Measurements from ENCODE around the gene TMEM132E.
A peak's percentile ranks its signal among the peaks of the same experiment; 100 is the strongest.

The TMEM132E gene

DNA sequence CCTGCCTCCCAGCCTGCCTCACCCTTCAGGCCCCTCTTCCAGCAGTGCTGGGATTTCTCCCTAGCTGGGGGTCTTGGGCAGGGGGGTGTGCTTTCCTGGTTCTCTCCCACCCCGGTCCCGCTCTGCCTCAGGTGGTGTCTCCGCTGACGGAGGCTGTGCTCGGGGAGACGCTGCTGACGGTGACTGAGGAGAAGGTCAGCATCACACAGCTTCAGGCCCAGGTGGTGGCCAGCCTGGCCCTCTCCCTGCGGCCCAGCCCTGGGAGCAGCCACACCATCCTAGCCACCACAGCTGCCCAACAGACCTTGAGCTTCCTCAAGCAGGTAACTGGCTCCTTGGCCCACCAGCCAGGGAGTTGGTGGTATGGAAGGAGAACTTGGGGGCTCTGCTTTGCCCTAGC is 56.5 kb downstream of the TMEM132E start (continued):
- TF ChIP-seq ZFP30 (CRISPR knock-in tag; IDR thresholded peaks at IDR 0.05) (no peak), BACH2 (CRISPR knock-in tag; IDR thresholded peaks at IDR 0.05; ENCODE audit: borderline replicate concordance) (no peak)
- TF ChIP-seq, protein P1, sequence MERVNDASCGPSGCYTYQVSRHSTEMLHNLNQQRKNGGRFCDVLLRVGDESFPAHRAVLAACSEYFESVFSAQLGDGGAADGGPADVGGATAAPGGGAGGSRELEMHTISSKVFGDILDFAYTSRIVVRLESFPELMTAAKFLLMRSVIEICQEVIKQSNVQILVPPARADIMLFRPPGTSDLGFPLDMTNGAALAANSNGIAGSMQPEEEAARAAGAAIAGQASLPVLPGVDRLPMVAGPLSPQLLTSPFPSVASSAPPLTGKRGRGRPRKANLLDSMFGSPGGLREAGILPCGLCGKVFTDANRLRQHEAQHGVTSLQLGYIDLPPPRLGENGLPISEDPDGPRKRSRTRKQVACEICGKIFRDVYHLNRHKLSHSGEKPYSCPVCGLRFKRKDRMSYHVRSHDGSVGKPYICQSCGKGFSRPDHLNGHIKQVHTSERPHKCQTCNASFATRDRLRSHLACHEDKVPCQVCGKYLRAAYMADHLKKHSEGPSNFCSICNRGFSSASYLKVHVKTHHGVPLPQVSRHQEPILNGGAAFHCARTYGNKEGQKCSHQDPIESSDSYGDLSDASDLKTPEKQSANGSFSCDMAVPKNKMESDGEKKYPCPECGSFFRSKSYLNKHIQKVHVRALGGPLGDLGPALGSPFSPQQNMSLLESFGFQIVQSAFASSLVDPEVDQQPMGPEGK (CRISPR knock-in tag; IDR thresholded peaks at IDR 0.05; ENCODE audit: borderline replicate concordance) = no peak

DNA sequence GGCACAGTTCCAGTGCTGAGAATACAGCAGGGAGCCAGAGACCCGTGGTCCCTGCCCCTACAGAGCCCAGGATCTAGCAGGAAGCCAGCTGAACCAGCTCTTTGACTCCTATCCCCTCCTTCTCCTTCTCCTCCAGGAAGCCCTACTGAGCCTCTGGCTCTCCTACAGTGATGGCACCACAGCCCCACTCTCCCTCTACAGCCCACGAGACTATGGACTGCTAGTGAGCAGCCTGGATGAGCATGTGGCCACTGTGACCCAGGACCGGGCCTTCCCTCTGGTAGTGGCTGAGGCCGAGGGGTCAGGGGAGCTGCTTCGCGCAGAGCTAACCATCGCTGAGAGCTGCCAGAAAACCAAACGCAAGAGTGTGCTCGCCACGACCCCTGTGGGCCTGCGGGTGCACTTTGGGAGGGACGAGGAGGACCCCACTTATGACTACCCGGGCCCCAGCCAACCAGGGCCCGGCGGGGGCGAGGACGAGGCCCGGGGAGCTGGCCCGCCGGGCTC is 57.7 kb downstream of the TMEM132E start:
- ATAC-seq = no peak
- no peak for TF ChIP-seq TOX (CRISPR knock-in tag; IDR thresholded peaks at IDR 0.05; ENCODE audit: borderline replicate concordance)

- TF ChIP-seq OSR1 (CRISPR knock-in tag; IDR thresholded peaks at IDR 0.05) (no peak), SNAI2 (CRISPR knock-in tag; IDR thresholded peaks at IDR 0.05) (no peak), PPARA (CRISPR knock-in tag; IDR thresholded peaks at IDR 0.05; ENCODE audit: borderline replicate concordance) (no peak), TOX (CRISPR knock-in tag; IDR thresholded peaks at IDR 0.05; ENCODE audit: borderline replicate concordance) (no peak), ZFP30 (CRISPR knock-in tag; IDR thresholded peaks at IDR 0.05) (no peak), ZNF565 (CRISPR knock-in tag; conservative IDR thresholded peaks at IDR 0.05; ENCODE audit: low read depth) (no peak), ZFP3 (CRISPR knock-in tag; IDR thresholded peaks at IDR 0.05) (no peak), RARB (CRISPR knock-in tag; IDR thresholded peaks at IDR 0.05) (no peak), ARNTL (CRISPR knock-in tag; IDR thresholded peaks at IDR 0.05; ENCODE audit: borderline replicate concordance, low read depth) (no peak), GLIS3 (CRISPR knock-in tag; IDR thresholded peaks at IDR 0.05) (no peak), BACH2 (CRISPR knock-in tag; IDR thresholded peaks at IDR 0.05; ENCODE audit: borderline replicate concordance) (no peak), CSDC2 (CRISPR knock-in tag; IDR thresholded peaks at IDR 0.05) (no peak), TSHZ2 (CRISPR knock-in tag; IDR thresholded peaks at IDR 0.05) (no peak), ZC3H10 (CRISPR knock-in tag; IDR thresholded peaks at IDR 0.05) (no peak), ZNF70 (CRISPR knock-in tag; IDR thresholded peaks at IDR 0.05) (no peak), ZNF8 (CRISPR knock-in tag; IDR thresholded peaks at IDR 0.05) (no peak), ISL1 (CRISPR knock-in tag; IDR thresholded peaks at IDR 0.05) (no peak)
- TF ChIP-seq, protein P2, sequence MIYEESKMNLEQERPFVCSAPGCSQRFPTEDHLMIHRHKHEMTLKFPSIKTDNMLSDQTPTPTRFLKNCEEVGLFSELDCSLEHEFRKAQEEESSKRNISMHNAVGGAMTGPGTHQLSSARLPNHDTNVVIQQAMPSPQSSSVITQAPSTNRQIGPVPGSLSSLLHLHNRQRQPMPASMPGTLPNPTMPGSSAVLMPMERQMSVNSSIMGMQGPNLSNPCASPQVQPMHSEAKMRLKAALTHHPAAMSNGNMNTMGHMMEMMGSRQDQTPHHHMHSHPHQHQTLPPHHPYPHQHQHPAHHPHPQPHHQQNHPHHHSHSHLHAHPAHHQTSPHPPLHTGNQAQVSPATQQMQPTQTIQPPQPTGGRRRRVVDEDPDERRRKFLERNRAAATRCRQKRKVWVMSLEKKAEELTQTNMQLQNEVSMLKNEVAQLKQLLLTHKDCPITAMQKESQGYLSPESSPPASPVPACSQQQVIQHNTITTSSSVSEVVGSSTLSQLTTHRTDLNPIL (CRISPR knock-in tag; IDR thresholded peaks at IDR 0.05; ENCODE audit: low read depth) = no peak
- ATAC-seq = peak; percentile 97
Observed at GRCh38 chr17:34637548-34638525, 58.5 kb downstream of the TMEM132E start.

DNA sequence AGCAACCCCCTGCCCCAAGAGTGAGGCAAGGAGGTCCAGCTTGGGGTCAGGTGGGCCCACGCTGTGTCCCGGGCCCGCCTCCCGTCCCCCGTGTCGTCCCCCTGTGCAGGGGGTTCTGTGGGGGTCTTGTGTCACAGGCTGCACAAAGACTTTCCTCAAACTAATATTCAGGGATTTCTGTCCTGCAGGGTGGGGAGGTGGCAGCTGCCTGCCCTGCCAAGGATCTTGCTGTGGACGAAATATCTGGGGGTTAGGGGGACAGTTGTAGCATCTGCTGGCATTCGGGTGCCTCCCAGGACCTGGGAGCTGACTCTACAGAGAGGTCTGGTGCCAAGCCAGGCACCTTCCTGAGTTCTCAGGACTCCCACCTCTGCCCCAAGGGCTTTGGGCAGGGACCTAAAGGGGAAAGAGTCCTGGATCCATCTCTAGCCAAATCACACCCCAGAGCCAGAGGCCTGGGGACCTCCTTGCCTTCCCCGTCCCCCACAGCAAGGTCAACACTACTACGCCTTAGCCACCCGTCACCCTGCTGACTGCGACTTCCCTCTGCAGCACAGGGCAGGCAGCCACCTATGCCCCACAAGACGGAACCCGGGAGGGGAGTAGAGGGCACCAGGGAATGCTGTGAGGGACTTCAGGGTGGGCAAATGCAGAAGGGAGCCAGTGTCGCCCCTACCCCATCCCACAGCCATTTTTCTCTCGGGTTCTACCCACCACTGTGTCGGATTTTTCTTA is 59.3 kb downstream of the TMEM132E start:
- no peak for ATAC-seq
- no peak for TF ChIP-seq ESRRG (CRISPR knock-in tag; IDR thresholded peaks at IDR 0.05)
- no peak for TF ChIP-seq ZFP3 (CRISPR knock-in tag; IDR thresholded peaks at IDR 0.05)
- no peak for TF ChIP-seq TCF4 (CRISPR knock-in tag; IDR thresholded peaks at IDR 0.05; ENCODE audit: borderline replicate concordance)
- TF ChIP-seq TOX (CRISPR knock-in tag; IDR thresholded peaks at IDR 0.05; ENCODE audit: borderline replicate concordance) = no peak
- TF ChIP-seq TSHZ2 (CRISPR knock-in tag; IDR thresholded peaks at IDR 0.05) = no peak
- TF ChIP-seq ZNF70 (CRISPR knock-in tag; IDR thresholded peaks at IDR 0.05) = no peak
- TF ChIP-seq CSDC2 (CRISPR knock-in tag; IDR thresholded peaks at IDR 0.05) = no peak
- TF ChIP-seq GLIS3 (CRISPR knock-in tag; IDR thresholded peaks at IDR 0.05) = no peak
- TF ChIP-seq BACH2 (CRISPR knock-in tag; IDR thresholded peaks at IDR 0.05; ENCODE audit: borderline replicate concordance) = no peak
- no peak for TF ChIP-seq ZNF8 (CRISPR knock-in tag; IDR thresholded peaks at IDR 0.05)
- TF ChIP-seq, protein P2 (CRISPR knock-in tag; IDR thresholded peaks at IDR 0.05; ENCODE audit: low read depth) = no peak

Measured in SK-N-SH treated with all-trans-retinoic acid at 6 μM for 48 hours (cell line).